PFSK-1 (cell line): ENCODE data around the gene TMEM131L.

Experiments
- FOXP2 ChIP-seq: optimal IDR thresholded peaks from 2 replicates; pipeline ENCODE3; 2011; ENCODE audit warnings: borderline replicate concordance, control low read depth, inconsistent platforms; ENCODE audit not compliant: insufficient read depth; ENCODE audit errors: extremely low read length, extremely low read depth
- POLR2AphosphoS5 ChIP-seq: IDR thresholded peaks from 2 replicates; pipeline ENCODE4 v1.6.1; 2012; ENCODE audit warnings: low read depth, mild to moderate bottlenecking, control low read depth, low read length, moderate library complexity
- REST ChIP-seq, 2 experiments: IDR thresholded peaks; 2 replicates each; pipeline versions ENCODE4 v1.6.1 to v1.8.0; 2011 to 2012; ENCODE audit warnings: low read depth in 2 of 2, low read length in 2 of 2, control low read depth in 1 of 2, inconsistent platforms in 1 of 2, mild to moderate bottlenecking in 1 of 2, moderate library complexity in 1 of 2; ENCODE audit not compliant: insufficient read depth in 1 of 2
- SIN3A ChIP-seq: IDR thresholded peaks from 2 replicates; pipeline ENCODE4 v1.6.1; 2012; ENCODE audit warnings: mild to moderate bottlenecking, low read length, moderate library complexity, borderline replicate concordance; ENCODE audit not compliant: insufficient read depth
- TAF1 ChIP-seq: IDR thresholded peaks from 2 replicates; pipeline ENCODE4 v1.6.1; 2012; ENCODE audit warnings: low read length, control low read depth, borderline replicate concordance; ENCODE audit not compliant: insufficient read depth

TMEM131L gene

GRCh38 chr4:153449338-153449737 lies 16.8 kb upstream of the TMEM131L start:
- TF ChIP-seq SIN3A = no peak
- no peak for TF ChIP-seq TAF1
- no peak for TF ChIP-seq FOXP2
- TF ChIP-seq POLR2AphosphoS5 = no peak
- no peak for TF ChIP-seq REST (IDR thresholded peaks at IDR 0.05; ENCODE audit: insufficient read depth in 1 of 2, low read depth in 2 of 2, low read length in 2 of 2)

- no peak for TF ChIP-seq REST (IDR thresholded peaks at IDR 0.05; ENCODE audit: insufficient read depth in 1 of 2, low read depth in 2 of 2, low read length in 2 of 2)
- TF ChIP-seq POLR2AphosphoS5 = no peak
- TF ChIP-seq SIN3A = no peak
- TF ChIP-seq FOXP2 = no peak
- no peak for TF ChIP-seq TAF1
These were observed 15.6 kb upstream of the TMEM131L start for GRCh38 chr4:153450544-153450917.

- TF ChIP-seq POLR2AphosphoS5 = no peak
- TF ChIP-seq TAF1 = no peak
- TF ChIP-seq FOXP2 = no peak
- TF ChIP-seq REST (IDR thresholded peaks at IDR 0.05; ENCODE audit: insufficient read depth in 1 of 2, low read depth in 2 of 2, low read length in 2 of 2) = no peak
- TF ChIP-seq SIN3A = no peak
These were observed 14.1 kb upstream of the TMEM131L start for GRCh38 chr4:153451911-153452657.

- no peak for TF ChIP-seq POLR2AphosphoS5
- no peak for TF ChIP-seq TAF1
- TF ChIP-seq REST (IDR thresholded peaks at IDR 0.05; ENCODE audit: insufficient read depth in 1 of 2, low read depth in 2 of 2, low read length in 2 of 2) = no peak
- no peak for TF ChIP-seq SIN3A
- no peak for TF ChIP-seq FOXP2
These were observed 13.3 kb upstream of the TMEM131L start for GRCh38 chr4:153452658-153453378.
